ENCODE data around the gene GNB5.
A peak's percentile ranks its signal among the peaks of the same experiment; 100 is the strongest.
"Not testable (repeated sequence)": the region's sequence is repeated elsewhere in the genome, so short reads cannot be mapped to it uniquely, and the experiment has no call there.

GNB5 gene

GRCh38 chr15:52206446-52206845 is 15.3 kb upstream of the GNB5 start:
- no peak for DNase-seq

- DNase-seq: no peak
Measured at GRCh38 chr15:52204657-52205056, 13.5 kb upstream of the GNB5 start.

GRCh38 chr15:52200831-52201365 is 9.7 kb upstream of the GNB5 start:
- DNase-seq: no peak

DNA sequence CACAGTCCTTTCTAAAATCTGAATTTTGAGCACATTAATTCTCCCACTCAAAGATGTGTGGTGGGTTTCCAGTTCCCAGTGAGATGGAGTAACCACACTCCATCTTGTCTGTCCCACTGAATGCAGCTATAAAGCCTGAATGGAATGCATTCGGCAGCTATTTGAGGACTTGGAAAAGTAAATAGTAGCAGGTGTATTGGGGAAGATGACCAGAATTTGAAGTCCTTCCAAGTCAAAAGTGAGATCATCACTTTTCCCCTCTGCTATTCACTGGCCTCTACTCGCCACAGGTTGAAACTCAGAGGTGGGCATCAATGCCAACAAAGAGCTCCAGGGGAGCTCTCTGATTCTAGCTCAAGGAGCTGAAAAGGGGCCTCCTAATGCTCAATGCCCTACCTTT is 8.1 kb upstream of the GNB5 start:
- DNase-seq: no peak

- DNase-seq: no peak
Measured at GRCh38 chr15:52196891-52197290, 5.7 kb upstream of the GNB5 start.

DNA sequence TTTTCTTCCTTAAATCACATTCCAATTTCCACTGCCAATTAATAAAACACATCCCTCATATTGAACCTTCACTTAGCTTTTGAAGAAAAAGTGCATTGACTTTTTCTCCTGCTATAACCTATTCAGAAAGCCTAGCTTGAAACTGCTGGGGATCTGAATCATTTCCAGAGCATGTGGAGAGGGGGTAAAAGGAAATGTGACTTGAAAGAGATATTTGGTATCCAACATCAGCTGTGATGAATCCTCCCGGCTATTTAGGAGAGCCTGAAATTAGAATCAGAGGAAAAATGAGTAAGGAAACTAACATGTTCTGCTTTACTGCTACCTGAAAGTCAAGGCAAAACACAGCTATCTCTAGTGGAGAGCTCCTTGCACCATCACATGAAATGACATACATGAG is 2.6 kb upstream of the GNB5 start:
- peak; percentile 35 for DNase-seq

GRCh38 chr15:52193321-52193720 is 2.1 kb upstream of the GNB5 start:
- DNase-seq: no peak

DNA sequence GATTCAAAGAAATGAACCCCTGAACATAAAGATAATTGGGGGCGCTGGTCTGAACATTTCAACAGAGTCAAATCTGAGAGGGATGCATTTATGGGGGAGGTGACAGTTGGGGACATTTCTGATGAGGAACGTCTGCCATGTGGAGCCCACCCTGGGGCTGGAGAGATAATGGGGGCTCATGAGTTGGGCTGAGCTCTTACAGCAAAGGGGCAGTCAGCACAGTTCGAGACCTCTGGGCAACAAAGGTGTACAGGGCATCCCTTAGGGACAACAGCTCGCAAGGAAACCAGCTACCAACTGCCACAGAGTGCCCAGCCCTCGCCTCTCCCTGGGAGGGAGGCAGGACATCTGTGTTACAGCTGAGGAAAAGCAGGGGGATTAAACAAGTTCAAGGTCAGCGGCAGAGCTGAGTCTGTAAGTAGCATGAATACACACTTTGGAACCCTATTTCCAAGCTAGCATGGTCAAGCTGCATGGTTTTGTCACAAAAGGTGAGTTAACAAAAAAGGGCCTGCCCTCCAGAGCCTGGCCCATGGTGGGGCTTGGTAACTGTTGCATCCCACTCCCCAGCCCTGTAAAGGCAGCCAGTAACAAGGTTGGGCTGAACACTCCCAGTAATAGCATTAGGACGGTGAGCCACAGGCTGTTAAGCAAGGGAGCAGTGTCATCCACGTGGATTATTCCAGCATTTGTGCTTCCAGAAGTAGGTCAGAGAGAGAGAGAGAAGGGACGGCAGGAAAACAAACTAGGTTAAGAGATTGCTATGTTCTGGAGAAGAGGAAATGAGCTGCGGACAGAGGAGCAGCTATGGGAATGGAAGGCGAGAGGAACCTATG is 4.3 kb downstream of the GNB5 start:
- DNase-seq: no peak

GRCh38 chr15:52185151-52185561 is 6.0 kb downstream of the GNB5 start:
- DNase-seq: no peak

- DNase-seq: no peak
Measured at GRCh38 chr15:52184721-52185120, 6.5 kb downstream of the GNB5 start.

DNA sequence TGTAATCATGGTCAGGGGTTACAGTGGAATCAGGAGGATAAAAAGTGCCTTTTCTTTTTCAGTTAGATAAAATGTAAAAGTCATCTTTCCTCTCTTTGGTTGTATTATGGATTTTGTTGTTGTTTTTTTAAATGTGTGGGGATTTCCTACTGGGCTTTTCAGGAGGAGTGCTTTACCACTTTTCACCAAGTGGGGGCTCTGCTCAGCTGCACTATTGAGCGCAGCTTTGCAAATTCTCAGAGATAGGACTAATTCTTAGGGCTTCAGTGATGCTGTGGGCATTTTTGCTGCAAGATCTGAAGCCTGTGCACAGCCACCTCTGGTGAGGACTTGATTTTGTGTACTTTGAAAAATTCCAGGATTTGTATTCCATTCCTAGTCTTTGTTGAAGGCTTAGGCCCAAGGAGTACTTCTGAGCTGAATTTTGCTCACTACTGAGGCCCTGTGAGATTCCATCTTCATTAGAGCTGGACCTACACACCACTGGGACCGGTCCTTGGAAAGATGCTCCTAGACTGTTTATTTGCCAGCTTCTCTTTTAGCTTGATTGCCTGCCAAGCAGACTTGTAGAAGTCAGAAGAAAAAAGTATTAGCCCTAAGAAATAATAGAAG is 7.5 kb downstream of the GNB5 start:
- DNase-seq: peak; percentile 34

GRCh38 chr15:52181938-52182780 is 9.0 kb downstream of the GNB5 start:
- DNase-seq: no peak

- DNase-seq: no peak
Measured at GRCh38 chr15:52180851-52181450, 10.2 kb downstream of the GNB5 start.

DNA sequence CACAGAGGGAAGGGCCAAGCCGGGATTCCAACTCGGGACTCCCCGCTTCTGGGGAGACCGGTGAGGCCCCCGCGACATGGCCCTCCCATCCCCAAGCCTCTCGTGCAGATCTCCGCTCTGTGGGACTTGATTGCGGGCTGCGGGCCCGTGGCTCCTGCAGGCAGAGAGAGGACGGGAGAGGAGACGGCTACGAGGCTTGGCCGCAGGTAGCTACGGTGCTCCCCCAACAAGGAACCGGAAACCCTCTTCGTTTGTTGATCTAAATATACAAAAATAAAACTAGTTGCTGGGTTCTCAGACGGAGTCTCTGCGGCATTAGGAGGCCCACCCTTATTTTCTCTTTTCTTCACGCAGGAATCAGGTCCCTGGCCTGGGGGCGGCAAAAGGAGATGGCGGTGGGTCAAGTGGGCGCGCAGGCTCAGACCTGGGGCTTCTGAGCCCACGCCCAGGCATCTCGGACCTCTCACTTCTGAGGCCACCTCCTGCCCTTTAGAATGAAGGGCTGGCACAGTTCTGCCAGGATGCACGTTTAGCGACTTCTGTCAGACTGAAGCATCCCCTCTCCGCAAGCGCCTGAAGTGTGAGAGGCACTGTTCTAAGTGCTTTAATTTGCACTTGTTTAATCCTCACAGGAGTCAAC is 10.9 kb downstream of the GNB5 start:
- DNase-seq: no peak

DNA sequence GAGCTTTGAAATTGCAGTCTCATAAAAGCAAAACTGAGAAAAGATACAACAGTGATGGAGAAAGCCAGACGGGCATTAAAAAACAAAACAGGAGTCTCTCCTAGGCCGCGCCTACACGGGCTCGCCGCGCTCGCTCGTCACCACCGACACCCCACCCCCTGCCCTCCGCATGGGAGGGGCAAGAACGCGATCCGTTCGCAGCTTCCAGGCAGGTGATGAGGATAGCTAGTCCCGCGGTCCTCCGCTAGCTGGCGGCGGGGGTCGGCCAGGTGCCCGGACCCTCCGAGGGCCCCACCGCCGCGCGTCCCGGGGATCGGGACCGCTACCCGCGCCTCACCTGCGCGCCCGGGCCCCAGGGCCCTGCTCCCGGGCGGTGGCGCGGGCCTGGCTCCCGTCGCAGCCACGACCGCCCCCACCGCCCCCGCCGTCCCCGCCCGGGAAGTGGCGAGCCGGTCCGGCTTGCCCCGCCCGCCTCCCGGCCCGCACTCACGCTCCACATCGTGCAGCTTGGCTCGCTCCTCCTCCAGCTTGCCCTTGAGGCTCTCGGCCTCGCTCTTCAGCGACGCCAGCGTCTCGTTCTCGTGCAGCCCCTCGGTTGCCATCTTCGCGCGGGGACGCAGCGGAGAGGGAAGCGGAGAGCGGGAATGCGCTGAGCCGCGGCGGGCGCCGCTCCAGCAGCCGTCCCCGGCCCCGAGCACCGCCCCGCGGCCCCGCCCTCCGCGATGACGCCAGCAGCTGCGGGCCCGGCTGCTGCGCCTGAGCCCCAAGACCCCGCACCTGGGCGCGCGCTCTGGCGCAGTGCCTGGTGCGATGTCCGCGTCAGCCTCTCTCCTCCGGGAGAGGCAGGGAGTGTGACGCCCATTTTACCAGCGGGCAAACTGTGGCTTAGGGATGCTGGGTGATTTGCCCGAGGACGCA is 11.7 kb downstream of the GNB5 start:
- peak; percentile 82 for DNase-seq

DNA sequence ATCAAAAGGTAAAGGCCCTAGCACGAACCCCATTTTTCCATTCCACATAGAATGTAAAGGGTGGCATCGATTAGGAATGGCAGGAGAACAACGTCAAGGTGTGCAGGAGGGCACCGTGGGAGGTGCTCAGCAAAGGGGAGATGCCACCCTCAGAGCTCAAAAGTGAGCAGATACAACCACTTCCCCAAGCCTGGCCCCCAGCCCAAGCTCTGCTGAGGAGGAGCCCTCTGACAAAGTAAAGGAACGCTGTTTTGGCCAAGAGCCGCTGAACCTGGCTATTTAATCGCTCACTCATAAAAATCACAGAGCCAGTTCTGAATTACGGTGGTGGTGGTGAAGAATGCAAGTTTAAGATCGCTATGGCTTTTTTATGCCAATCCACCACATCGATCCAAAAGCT is 12.4 kb downstream of the GNB5 start:
- DNase-seq: no peak

GRCh38 chr15:52172869-52173268 is 18.3 kb downstream of the GNB5 start:
- no peak for DNase-seq

DNA sequence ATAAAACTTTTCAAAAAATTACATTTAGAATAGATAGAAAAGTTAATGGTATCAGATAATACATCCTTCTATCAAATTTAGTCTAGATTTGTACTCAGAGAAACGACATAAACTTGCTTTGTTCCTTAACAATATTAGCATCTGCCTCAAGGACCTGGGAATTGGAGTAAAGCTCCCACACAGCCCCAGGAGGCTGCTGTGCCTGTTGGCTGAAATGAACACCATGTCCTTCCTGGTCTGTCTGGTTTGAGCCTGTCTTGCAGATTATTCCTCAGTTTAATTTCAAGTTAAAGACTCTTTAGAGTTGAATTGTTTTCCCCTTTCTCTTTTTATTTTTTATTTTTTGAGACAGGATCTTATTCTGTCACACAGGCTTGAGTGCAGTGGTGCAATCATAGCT is 19.4 kb downstream of the GNB5 start:
- DNase-seq: no peak

DNA sequence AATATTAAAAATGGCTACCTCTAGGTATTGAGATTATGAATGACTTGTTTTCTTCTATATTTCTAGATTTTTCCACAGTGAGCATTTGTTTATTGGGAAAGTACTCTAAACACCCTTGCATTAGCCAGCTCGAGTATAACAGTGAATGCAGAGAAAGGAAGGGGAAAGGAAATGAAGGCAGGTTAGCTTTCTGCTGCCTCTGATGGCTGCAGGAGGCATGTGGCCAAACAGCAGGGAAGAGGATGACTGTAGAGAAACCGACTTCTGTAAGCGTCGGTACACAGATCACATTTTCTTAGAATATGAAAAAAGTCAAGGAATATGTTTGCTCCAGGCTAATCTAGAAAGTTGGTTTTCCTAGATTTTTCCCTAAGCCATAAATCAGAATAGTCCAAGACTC is 19.8 kb downstream of the GNB5 start:
- no peak for DNase-seq

- DNase-seq: not testable (repeated sequence)
Measured at GRCh38 chr15:52170199-52170598, 21.0 kb downstream of the GNB5 start.

- DNase-seq: not testable (repeated sequence)
Measured at GRCh38 chr15:52165494-52166131, 25.6 kb downstream of the GNB5 start.
